Nephron (organoid): ENCODE measurements around the gene ADAMTS2.
A peak's percentile ranks its signal among the peaks of the same experiment; 100 is the strongest.

Experiments
- H3K27ac Mint-ChIP-seq, 3 experiments: 2 replicates each; pipeline ENCODE4 v1.8.0; 2020; ENCODE audit warnings: mixed read lengths in 3 of 3, mild to moderate bottlenecking in 2 of 3, moderate library complexity in 1 of 3
- H3K27me3 Mint-ChIP-seq: 2 replicates; pipeline ENCODE4 v1.8.0; 2021; ENCODE audit warnings: low read depth, mild to moderate bottlenecking, moderate library complexity, mixed read lengths
- H3K36me3 Mint-ChIP-seq: 2 replicates; pipeline ENCODE4 v1.8.0; 2020; ENCODE audit warnings: low read depth, mixed read lengths
- H3K4me1 Mint-ChIP-seq: 2 replicates; pipeline ENCODE4 v1.8.0; 2020; ENCODE audit warnings: mixed read lengths
- H3K4me3 Mint-ChIP-seq, 3 experiments: 2 replicates each; pipeline ENCODE4 v1.8.0; 2020; ENCODE audit warnings: mild to moderate bottlenecking in 3 of 3, mixed read lengths in 3 of 3, moderate library complexity in 2 of 3
- H3K9me3 Mint-ChIP-seq: 2 replicates; pipeline ENCODE4 v1.8.0; 2020; ENCODE audit warnings: mixed read lengths
- CTCF ChIP-seq, 3 experiments: fragments of 200-600 bp; sonication (generic); IDR thresholded peaks; one replicate each; pipeline ENCODE4 v1.5.0; 2021; ENCODE audit warnings: antibody characterized with exemption in 3 of 3; ENCODE audit not compliant: unreplicated experiment in 3 of 3

ADAMTS2 gene

DNA sequence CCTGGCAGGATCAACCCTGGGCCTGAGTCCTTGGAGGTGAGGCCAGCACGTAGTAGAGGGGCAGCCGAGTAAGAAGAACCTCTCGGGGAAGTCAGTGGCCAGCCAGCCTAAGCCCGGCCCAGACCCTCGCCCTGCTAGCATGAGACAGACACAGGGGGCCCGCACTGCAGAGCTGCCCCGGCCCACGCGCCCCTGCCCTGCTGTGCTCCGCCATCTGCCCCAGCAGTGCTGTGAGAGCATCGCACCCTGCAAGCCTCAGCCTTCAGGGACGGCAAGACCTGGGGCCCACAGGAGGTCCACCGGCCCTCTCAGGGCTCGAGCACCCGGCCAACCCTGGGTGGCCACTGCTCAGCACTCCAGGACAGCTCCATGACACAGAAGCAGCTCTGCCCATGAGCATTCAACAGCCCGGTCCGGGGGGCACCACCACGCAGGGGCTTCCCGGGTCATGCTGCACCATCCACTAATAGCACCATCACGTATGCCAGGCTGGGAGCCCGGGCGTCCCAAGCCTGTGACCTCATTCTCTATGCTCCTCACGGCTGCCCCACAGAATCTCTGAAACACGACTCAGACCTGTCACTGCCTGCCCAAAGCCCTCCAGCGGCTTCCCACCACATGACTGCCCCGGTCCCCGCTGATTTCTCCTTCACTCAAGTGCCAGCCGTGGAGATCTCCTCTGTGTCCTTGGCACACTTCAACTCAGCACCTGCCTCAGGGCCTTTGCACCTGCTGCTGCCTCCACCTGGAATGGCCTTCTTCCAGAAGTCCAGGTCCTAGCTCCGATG lies 38.1 kb downstream of the ADAMTS2 start:
- no peak overlapping the region for H3K27ac Mint-ChIP-seq
- peaks cover 35% of the 10 kb centered on the region for H3K4me1 Mint-ChIP-seq
- no peak overlapping the region for H3K4me3 Mint-ChIP-seq
- TF ChIP-seq CTCF (IDR thresholded peaks at IDR 0.05; ENCODE audit: unreplicated experiment in 3 of 3), result no peak
- peaks cover 4% of the 10 kb centered on the region for H3K36me3 Mint-ChIP-seq
- H3K9me3 Mint-ChIP-seq, result peaks cover 24% of the 10 kb centered on the region
- H3K27me3 Mint-ChIP-seq, result peaks cover 5% of the 10 kb centered on the region

DNA sequence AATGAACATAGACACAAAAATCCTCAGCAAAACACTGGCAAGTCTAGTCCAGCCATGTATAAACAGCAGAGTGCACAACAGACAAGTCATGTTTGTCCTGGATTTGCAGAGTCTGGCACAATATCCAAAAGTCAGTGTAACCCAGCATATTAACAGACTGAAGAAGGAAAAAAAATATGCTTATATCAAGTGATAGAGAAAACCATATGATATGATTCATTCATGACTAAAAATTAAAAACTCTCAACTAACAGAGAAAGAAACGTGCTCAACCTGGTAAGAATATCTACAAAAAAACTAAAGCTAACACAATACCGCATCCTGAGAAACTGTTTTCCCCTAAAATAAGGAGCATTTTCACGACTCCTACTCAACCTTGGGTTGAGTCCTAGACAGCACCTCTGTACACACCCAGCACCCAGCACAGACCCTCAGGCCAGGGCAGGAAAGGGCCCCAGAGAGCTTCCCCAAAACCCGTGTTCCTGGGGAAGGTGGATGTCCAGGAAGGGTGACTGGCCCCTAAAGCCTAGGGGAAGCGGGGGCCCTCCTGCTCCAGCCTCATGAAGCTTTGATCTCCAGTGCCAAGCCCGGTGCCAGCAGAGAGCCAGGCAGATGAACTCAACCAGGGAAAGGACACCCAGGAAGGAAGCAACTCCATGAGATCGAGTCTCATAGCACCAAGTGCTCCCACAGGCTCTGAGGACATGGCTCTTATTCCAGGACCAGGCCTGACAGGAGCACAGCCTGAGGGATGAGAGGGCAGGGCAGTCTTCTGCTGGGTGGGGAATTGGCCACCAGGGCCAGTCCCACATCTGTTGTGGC lies 38.9 kb downstream of the ADAMTS2 start:
- peaks cover 30% of the 10 kb centered on the region for H3K4me1 Mint-ChIP-seq
- H3K9me3 Mint-ChIP-seq, result peaks cover 22% of the 10 kb centered on the region
- H3K27ac Mint-ChIP-seq, result peak overlapping the region in 1 of 3 experiments; percentile 71
- peaks cover 3% of the 10 kb centered on the region for H3K27me3 Mint-ChIP-seq
- H3K4me3 Mint-ChIP-seq, result no peak overlapping the region
- no peak for TF ChIP-seq CTCF (IDR thresholded peaks at IDR 0.05; ENCODE audit: unreplicated experiment in 3 of 3)
- H3K36me3 Mint-ChIP-seq, result peaks cover 4% of the 10 kb centered on the region

DNA sequence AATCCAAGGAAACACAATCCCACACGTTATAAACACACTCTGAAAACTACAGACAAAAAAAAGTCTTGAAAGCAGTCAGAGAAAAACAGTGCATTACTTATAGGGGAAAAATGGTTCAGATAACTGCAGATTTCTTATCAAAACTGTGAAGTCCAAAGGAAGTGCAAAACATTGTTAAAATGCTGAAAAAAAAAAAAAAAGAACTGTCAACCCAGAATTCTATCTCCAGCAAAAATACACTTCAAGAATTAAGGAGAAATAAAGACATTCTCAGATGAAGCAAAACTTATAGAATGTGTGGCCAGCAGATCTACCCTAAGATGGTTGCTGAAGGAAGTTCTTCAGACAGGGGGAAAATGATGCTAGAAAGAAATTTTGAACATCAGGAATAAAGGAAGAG lies 40.4 kb downstream of the ADAMTS2 start:
- H3K4me1 Mint-ChIP-seq, result peaks cover 43% of the 10 kb centered on the region
- TF ChIP-seq CTCF (IDR thresholded peaks at IDR 0.05; ENCODE audit: unreplicated experiment in 3 of 3), result no peak
- H3K4me3 Mint-ChIP-seq, result no peak overlapping the region
- peaks cover 28% of the 10 kb centered on the region for H3K9me3 Mint-ChIP-seq
- peak overlapping the region in 1 of 3 experiments; percentile 44 for H3K27ac Mint-ChIP-seq
- peaks cover 4% of the 10 kb centered on the region for H3K36me3 Mint-ChIP-seq
- H3K27me3 Mint-ChIP-seq, result no peaks in the 10 kb centered on the region

GRCh38 chr5:179304466-179304865 lies 40.8 kb downstream of the ADAMTS2 start:
- peaks cover 43% of the 10 kb centered on the region for H3K4me1 Mint-ChIP-seq
- no peaks in the 10 kb centered on the region for H3K27me3 Mint-ChIP-seq
- TF ChIP-seq CTCF (IDR thresholded peaks at IDR 0.05; ENCODE audit: unreplicated experiment in 3 of 3), result no peak
- peak overlapping the region in 1 of 3 experiments; percentile 44 for H3K27ac Mint-ChIP-seq
- H3K36me3 Mint-ChIP-seq, result peaks cover 4% of the 10 kb centered on the region
- peaks cover 28% of the 10 kb centered on the region for H3K9me3 Mint-ChIP-seq
- no peak overlapping the region for H3K4me3 Mint-ChIP-seq

DNA sequence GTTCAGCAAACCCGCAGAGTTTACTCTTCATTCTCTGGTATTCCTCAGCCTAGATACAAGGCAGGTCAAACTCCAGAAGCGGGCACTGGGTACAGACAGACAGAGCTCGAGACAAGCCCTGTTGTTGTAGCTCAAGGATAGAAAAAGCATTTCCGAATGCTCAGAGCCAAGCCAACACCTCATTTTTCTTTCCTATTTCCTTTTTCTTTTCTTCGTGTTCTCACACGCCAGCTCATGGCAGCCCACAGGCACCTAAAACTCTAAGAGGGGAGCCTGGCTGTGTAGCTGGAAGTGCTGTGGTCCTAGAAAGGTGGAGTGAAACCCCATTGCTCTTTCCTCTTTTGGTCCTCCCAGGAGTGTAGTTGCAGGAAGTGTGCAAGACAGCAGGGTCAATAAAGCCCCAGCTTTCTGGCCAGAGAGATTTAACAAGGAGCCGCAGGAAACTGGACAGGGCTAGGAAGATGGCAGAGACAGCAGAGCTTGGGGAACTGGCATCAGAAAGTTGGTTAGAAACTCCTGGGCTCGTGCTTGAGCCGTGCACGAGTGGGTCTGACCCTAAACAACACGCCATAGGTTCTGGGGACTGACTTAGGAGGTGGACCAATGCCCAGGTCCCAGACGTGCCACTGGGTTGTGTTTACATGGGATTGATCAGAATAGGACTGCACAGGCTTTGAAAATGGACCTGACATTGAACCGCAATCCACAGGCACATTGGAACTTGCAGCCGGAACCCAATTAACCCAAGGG lies 41.6 kb downstream of the ADAMTS2 start:
- no peak overlapping the region for H3K4me3 Mint-ChIP-seq
- peaks cover 45% of the 10 kb centered on the region for H3K4me1 Mint-ChIP-seq
- no peaks in the 10 kb centered on the region for H3K27me3 Mint-ChIP-seq
- H3K36me3 Mint-ChIP-seq, result peaks cover 4% of the 10 kb centered on the region
- no peak for TF ChIP-seq CTCF (IDR thresholded peaks at IDR 0.05; ENCODE audit: unreplicated experiment in 3 of 3)
- peak overlapping the region in 1 of 3 experiments; percentile 44 for H3K27ac Mint-ChIP-seq
- peaks cover 32% of the 10 kb centered on the region for H3K9me3 Mint-ChIP-seq
